Measurements from ENCODE around the gene PCED1A. TPM values are rescaled to one million over a fixed set of nuclear protein-coding genes. Genes with fewer than 3 reads are reported as not detected.

Gene PCED1A
- total and polyA plus RNA-seq, 9 of the 15 experiments (the other 6 are each of a cell fraction or from before 2014, with no cell fraction given) = 1.5 to 11.5 (median 5.9) TPM

DNA sequence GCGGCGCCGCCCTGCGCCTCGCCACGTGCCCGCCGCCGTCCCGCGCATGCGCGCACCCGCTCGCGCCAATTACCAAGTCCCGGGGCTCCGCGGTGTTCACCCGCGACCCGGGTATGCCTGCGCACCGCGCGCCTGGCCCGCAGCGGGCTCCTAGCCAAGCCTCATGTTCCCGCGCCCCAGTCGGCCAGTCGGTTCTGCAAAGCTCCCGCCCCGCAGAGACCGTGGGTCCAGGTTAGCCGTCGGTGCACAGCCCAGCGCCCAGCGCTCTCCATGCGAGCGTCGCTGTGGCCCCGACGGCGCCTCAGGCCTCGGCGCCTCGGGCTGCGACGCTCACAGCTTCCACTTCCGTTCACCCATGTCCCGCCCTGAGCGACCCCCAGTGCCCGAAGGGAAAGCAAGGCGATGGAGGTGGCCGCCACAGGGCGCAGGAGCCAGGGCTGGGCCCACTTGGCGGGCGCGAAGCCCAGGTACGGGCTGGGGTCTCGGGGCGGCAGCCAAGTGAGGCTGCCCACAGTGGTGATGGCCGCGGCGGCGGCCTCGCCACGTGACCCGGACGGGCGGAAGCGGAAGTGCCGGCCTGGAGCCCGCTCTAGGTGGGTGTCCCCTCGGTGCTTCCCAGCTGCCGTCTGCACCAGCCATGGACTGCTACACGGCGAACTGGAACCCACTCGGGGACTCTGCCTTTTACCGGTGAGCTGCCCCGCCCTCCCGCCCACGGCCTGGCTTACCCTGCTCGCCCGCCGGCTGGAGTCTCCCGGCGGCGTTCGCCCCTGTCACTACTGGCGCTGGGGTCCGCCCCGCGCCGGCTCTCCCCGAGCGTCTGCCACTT is at the start of gene PCED1A, which contains the start of gene VPS16 (continued):
- TF ChIP-seq, protein P1, sequence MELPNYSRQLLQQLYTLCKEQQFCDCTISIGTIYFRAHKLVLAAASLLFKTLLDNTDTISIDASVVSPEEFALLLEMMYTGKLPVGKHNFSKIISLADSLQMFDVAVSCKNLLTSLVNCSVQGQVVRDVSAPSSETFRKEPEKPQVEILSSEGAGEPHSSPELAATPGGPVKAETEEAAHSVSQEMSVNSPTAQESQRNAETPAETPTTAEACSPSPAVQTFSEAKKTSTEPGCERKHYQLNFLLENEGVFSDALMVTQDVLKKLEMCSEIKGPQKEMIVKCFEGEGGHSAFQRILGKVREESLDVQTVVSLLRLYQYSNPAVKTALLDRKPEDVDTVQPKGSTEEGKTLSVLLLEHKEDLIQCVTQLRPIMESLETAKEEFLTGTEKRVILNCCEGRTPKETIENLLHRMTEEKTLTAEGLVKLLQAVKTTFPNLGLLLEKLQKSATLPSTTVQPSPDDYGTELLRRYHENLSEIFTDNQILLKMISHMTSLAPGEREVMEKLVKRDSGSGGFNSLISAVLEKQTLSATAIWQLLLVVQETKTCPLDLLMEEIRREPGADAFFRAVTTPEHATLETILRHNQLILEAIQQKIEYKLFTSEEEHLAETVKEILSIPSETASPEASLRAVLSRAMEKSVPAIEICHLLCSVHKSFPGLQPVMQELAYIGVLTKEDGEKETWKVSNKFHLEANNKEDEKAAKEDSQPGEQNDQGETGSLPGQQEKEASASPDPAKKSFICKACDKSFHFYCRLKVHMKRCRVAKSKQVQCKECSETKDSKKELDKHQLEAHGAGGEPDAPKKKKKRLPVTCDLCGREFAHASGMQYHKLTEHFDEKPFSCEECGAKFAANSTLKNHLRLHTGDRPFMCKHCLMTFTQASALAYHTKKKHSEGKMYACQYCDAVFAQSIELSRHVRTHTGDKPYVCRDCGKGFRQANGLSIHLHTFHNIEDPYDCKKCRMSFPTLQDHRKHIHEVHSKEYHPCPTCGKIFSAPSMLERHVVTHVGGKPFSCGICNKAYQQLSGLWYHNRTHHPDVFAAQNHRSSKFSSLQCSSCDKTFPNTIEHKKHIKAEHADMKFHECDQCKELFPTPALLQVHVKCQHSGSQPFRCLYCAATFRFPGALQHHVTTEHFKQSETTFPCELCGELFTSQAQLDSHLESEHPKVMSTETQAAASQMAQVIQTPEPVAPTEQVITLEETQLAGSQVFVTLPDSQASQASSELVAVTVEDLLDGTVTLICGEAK (IDR thresholded peaks at IDR 0.05) = peak; percentile 95
- TF ChIP-seq, protein P1 (CRISPR knock-in tag; IDR thresholded peaks at IDR 0.05) = no peak
- TF ChIP-seq NCOA4 (IDR thresholded peaks at IDR 0.05; ENCODE audit: partially characterized antibody) (no peak), NFIC (IDR thresholded peaks at IDR 0.05) (peak; percentile 80), ZNF253 (CRISPR knock-in tag; conservative IDR thresholded peaks at IDR 0.05) (no peak), HNRNPUL1 (IDR thresholded peaks at IDR 0.05; ENCODE audit: low read length) (no peak), POLR2A (conservative IDR thresholded peaks at IDR 0.05) (peak; percentile 53; the same call in 1 of the 2 replicates), IRF2 (CRISPR knock-in tag; IDR thresholded peaks at IDR 0.05) (no peak), SMARCC2 (IDR thresholded peaks at IDR 0.05; ENCODE audit: low read depth) (no peak), TBP (optimal IDR thresholded peaks at IDR 0.05; ENCODE audit: low read depth, low read length) (peak; percentile 30), TCF7L2 (IDR thresholded peaks at IDR 0.05; ENCODE audit: low read depth, low read length) (no peak), RFX5 (IDR thresholded peaks at IDR 0.05; ENCODE audit: low read depth, low read length) (no peak), POLR2H (tag; IDR thresholded peaks at IDR 0.05; ENCODE audit: low read depth) (no peak), KLF13 (tag; IDR thresholded peaks at IDR 0.05; ENCODE audit: borderline replicate concordance, low read depth) (no peak), ZNF57 (CRISPR knock-in tag; IDR thresholded peaks at IDR 0.05) (no peak), RFX1 (IDR thresholded peaks at IDR 0.05) (no peak), EGR1 (conservative IDR thresholded peaks at IDR 0.05) (no peak), SNRNP70 (optimal IDR thresholded peaks at IDR 0.05; ENCODE audit: low read depth, low read length) (no peak)
- TF ChIP-seq, protein P2, sequence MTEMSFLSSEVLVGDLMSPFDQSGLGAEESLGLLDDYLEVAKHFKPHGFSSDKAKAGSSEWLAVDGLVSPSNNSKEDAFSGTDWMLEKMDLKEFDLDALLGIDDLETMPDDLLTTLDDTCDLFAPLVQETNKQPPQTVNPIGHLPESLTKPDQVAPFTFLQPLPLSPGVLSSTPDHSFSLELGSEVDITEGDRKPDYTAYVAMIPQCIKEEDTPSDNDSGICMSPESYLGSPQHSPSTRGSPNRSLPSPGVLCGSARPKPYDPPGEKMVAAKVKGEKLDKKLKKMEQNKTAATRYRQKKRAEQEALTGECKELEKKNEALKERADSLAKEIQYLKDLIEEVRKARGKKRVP (CRISPR knock-in tag; IDR thresholded peaks at IDR 0.05) = no peak
